Stimulated activated CD8-positive, alpha-beta memory T cell treated with anti-CD3 and anti-CD28 coated beads, Interleukin-4, amount 100 ng/mL, for 48 hours (primary cell): ENCODE data around the gene MVB12B.
A peak's percentile ranks its signal among the peaks of the same experiment; 100 is the strongest.

Experiments
- DNase-seq: peaks from one replicate; pipeline ENCODE4 v3.0.0-alpha.2; 2020

Gene MVB12B

GRCh38 chr9:126411948-126412284 is 85.3 kb downstream of the MVB12B start:
- no peak for DNase-seq

GRCh38 chr9:126412905-126413304 is 86.3 kb downstream of the MVB12B start:
- no peak for DNase-seq

GRCh38 chr9:126413391-126414068 is 86.9 kb downstream of the MVB12B start:
- DNase-seq: no peak

GRCh38 chr9:126415741-126416370 is 89.2 kb downstream of the MVB12B start:
- no peak for DNase-seq

GRCh38 chr9:126417043-126417442 is 90.4 kb downstream of the MVB12B start:
- no peak for DNase-seq

GRCh38 chr9:126417684-126418083 is 91.1 kb downstream of the MVB12B start:
- no peak for DNase-seq

- DNase-seq: no peak
Measured at GRCh38 chr9:126418608-126419007, 92.0 kb downstream of the MVB12B start.

- no peak for DNase-seq
Measured at GRCh38 chr9:126419475-126419874, 92.8 kb downstream of the MVB12B start.

- peak; percentile 15 for DNase-seq
Measured at GRCh38 chr9:126420135-126420534, 93.5 kb downstream of the MVB12B start.

GRCh38 chr9:126420643-126421564 is 94.3 kb downstream of the MVB12B start:
- peak; percentile 12 for DNase-seq

- peak; percentile 14 for DNase-seq
Measured at GRCh38 chr9:126421567-126422428, 95.2 kb downstream of the MVB12B start.

- DNase-seq: peak; percentile 19
Measured at GRCh38 chr9:126423142-126423915, 96.7 kb downstream of the MVB12B start.

GRCh38 chr9:126423916-126424185 is 97.2 kb downstream of the MVB12B start:
- DNase-seq: no peak

GRCh38 chr9:126424511-126424910 is 97.9 kb downstream of the MVB12B start:
- DNase-seq: peak; percentile 6

GRCh38 chr9:126428534-126429175 is 102.0 kb downstream of the MVB12B start:
- peak; percentile 6 for DNase-seq

GRCh38 chr9:126429190-126429589 is 102.6 kb downstream of the MVB12B start:
- peak; percentile 9 for DNase-seq

GRCh38 chr9:126430124-126430523 is 103.5 kb downstream of the MVB12B start:
- DNase-seq: peak; percentile 15

GRCh38 chr9:126431077-126431742 is 104.6 kb downstream of the MVB12B start:
- DNase-seq: peak; percentile 21

GRCh38 chr9:126432659-126433058 is 106.0 kb downstream of the MVB12B start:
- DNase-seq: peak; percentile 19

GRCh38 chr9:126435105-126435504 is 108.5 kb downstream of the MVB12B start:
- DNase-seq: no peak

GRCh38 chr9:126435626-126436025 is 109.0 kb downstream of the MVB12B start:
- DNase-seq: peak; percentile 19
